GM12878 (cell line): Measurements from ENCODE around the gene NDUFA13. TPM values are rescaled to one million over a fixed set of nuclear protein-coding genes. Genes with fewer than 3 reads are reported as not detected.

Experiments used
- ATAC-seq: fragments of 200-7000 bp; cut with Tn5 transposase; 3 replicates; pipeline ENCODE4 v1.9.1; 2020; ENCODE audit warnings: mild to moderate bottlenecking, moderate library complexity
- BruUV-seq: library from RNA; stranded (reverse); fragments of 400-500 nt; replicated peaks from 2 replicates; lab custom pipeline; 2021; lab: Mats Ljungman, UMichigan
- CTCF ChIA-PET: fragments of 300-600 bp; sonication (Branson Sonifier 250); formaldehyde crosslinking; extraction: SDS; loops from one replicate; lab custom pipeline; 2021; ENCODE audit warnings: inconsistent platforms; lab: Yijun Ruan, JAX
- POLR2A ChIA-PET: fragments of 350-600 bp; formaldehyde crosslinking; extraction: SDS; loops from one replicate; lab custom pipeline; 2021; ENCODE audit warnings: inconsistent platforms; lab: Charles Lee
- RAD21 ChIA-PET: fragments of 300-600 bp; sonication (Branson Sonifier 250); formaldehyde crosslinking; loops from one replicate; lab custom pipeline; 2023; ENCODE audit warnings: antibody characterized with exemption; ENCODE audit not compliant: unreplicated experiment; lab: Charles Lee
- SMC1A ChIA-PET: fragments of 300-600 bp; sonication (Branson Sonifier 250); formaldehyde crosslinking; loops from one replicate; lab custom pipeline; 2023; ENCODE audit not compliant: unreplicated experiment, uncharacterized antibody; lab: Charles Lee
- DNase-seq: peaks from one replicate; pipeline ENCODE4 v3.0.0-alpha.2; 2011; ENCODE audit warnings: low read depth, low spot score
- FAIRE-seq: peaks from 3 replicates; lab custom pipeline; 2011; peaks lifted over from hg19 to GRCh38; lab: Jason Lieb, UNC
- H2AFZ ChIP-seq: 2 replicates; pipeline ENCODE4 v1.6.0; 2011; ENCODE audit warnings: low read depth, low read length, control low read depth; ENCODE audit not compliant: control insufficient read depth
- H3K27ac ChIP-seq: 2 replicates; pipeline ENCODE4 v1.5.1; 2011; ENCODE audit warnings: control low read depth; ENCODE audit not compliant: control insufficient read depth, insufficient read depth
- H3K27me3 ChIP-seq, 2 experiments: replicated peaks in 1 of 2; 2 replicates each; pipeline versions ENCODE4 v1.6.0 to v1.6.1; 2011; ENCODE audit warnings: low read length in 1 of 2; ENCODE audit not compliant: control insufficient read depth in 2 of 2, insufficient read depth in 2 of 2
- H3K36me3 ChIP-seq, 2 experiments: 2 replicates each; pipeline ENCODE4 v1.5.1; 2011; ENCODE audit warnings: low read length in 1 of 2; ENCODE audit not compliant: control insufficient read depth in 2 of 2, insufficient read depth in 2 of 2
- H3K4me1 ChIP-seq: 2 replicates; pipeline ENCODE4 v1.6.1; 2011; ENCODE audit warnings: mild to moderate bottlenecking, low read length, moderate library complexity, mixed read lengths; ENCODE audit not compliant: control insufficient read depth, insufficient read depth
- H3K4me2 ChIP-seq: 2 replicates; pipeline ENCODE4 v1.6.0; 2011; ENCODE audit warnings: control low read depth; ENCODE audit not compliant: control insufficient read depth, insufficient read depth
- H3K4me3 ChIP-seq: fragments of 200-600 bp; sonication (generic); 2 replicates; pipeline ENCODE4 v1.5.1; 2016
- H3K79me2 ChIP-seq: 2 replicates; pipeline ENCODE4 v1.6.0; 2011; ENCODE audit warnings: low read length; ENCODE audit not compliant: control insufficient read depth, insufficient read depth
- H3K9ac ChIP-seq: 2 replicates; pipeline ENCODE4 v1.8.0; 2011; ENCODE audit warnings: low read length, control low read depth, mixed read lengths; ENCODE audit not compliant: control insufficient read depth, insufficient read depth
- H3K9me3 ChIP-seq: replicated peaks from 3 replicates; pipeline ENCODE4 v1.5.1; 2011; ENCODE audit warnings: mild to moderate bottlenecking, low read length; ENCODE audit not compliant: control insufficient read depth, insufficient read depth
- H4K20me1 ChIP-seq: 2 replicates; pipeline ENCODE4 v1.6.0; 2011; ENCODE audit not compliant: control insufficient read depth, insufficient read depth
- ATF7 ChIP-seq: fragments of 450-650 bp; IDR thresholded peaks from 2 replicates; pipeline ENCODE4 v1.6.1; 2016; ENCODE audit warnings: low read depth, mild to moderate bottlenecking
- CEBPB ChIP-seq, 2 experiments: fragments of 150-350 bp in 1 of 2; IDR thresholded peaks; 2 replicates each; pipeline ENCODE4 v1.6.1; 2012 to 2014; ENCODE audit warnings: low read depth in 2 of 2, low read length in 2 of 2, borderline replicate concordance in 1 of 2, inconsistent platforms in 1 of 2
- CHD2 ChIP-seq: IDR thresholded peaks from 2 replicates; pipeline ENCODE4 v1.6.1; 2011; ENCODE audit warnings: low read depth, low read length, improper control_type of control experiment, borderline replicate concordance
- CREB1 ChIP-seq: IDR thresholded peaks from 2 replicates; pipeline ENCODE4 v1.6.1; 2012; ENCODE audit warnings: low read depth, mild to moderate bottlenecking, inconsistent platforms
- DPF2 ChIP-seq: fragments of 450-650 bp; IDR thresholded peaks from 2 replicates; pipeline ENCODE4 v1.6.1; 2017; ENCODE audit warnings: mild to moderate bottlenecking
- MEF2A ChIP-seq: IDR thresholded peaks from 2 replicates; pipeline ENCODE4 v1.6.1; 2011; ENCODE audit warnings: low read depth, mild to moderate bottlenecking, low read length, moderate library complexity; ENCODE audit not compliant: insufficient read depth
- MEF2B ChIP-seq: fragments of 450-650 bp; IDR thresholded peaks from 2 replicates; pipeline ENCODE4 v1.6.1; 2018; ENCODE audit warnings: mild to moderate bottlenecking, moderate library complexity; ENCODE audit not compliant: partially characterized antibody, poor library complexity, severe bottlenecking
- POLR2A ChIP-seq: IDR thresholded peaks from 2 replicates; pipeline ENCODE4 v1.6.1; 2011; ENCODE audit warnings: low read depth, mild to moderate bottlenecking, low read length
- RUNX3 ChIP-seq: IDR thresholded peaks from 2 replicates; pipeline ENCODE4 v1.6.1; 2012; ENCODE audit warnings: low read length, inconsistent platforms
- SIX5 ChIP-seq: IDR thresholded peaks from 2 replicates; pipeline ENCODE4 v1.6.1; 2011; ENCODE audit warnings: mild to moderate bottlenecking, low read depth, low read length, moderate library complexity; ENCODE audit not compliant: severe bottlenecking
- SPI1 ChIP-seq: IDR thresholded peaks from 2 replicates; pipeline ENCODE4 v1.6.1; 2011; ENCODE audit warnings: low read depth, mild to moderate bottlenecking, low read length, moderate library complexity, borderline replicate concordance; ENCODE audit not compliant: insufficient read depth
- YY1 ChIP-seq: IDR thresholded peaks from 2 replicates; pipeline ENCODE4 v1.6.1; 2011; ENCODE audit warnings: low read depth, mild to moderate bottlenecking, low read length
- ZBED1 ChIP-seq: IDR thresholded peaks from 2 replicates; pipeline ENCODE4 v1.6.1; 2016; ENCODE audit warnings: borderline replicate concordance
- WGBS: methylation state at CpG from one replicate; pipeline ENCODE4 v1.1.6; 2016; ENCODE audit warnings: low lambda C conversion rate; ENCODE audit not compliant: insufficient replicate concordance, insufficient coverage; ENCODE audit errors: missing lambda C conversion rate; 5-methylcytosine and 5-hydroxymethylcytosine counted together
- in situ Hi-C: fragments of 300-500 bp; cut with MboI; formaldehyde crosslinking; loops from 9 replicates; pipeline ENCODE4 v1.14.3; 2018; ENCODE audit warnings: mixed read lengths
- intact Hi-C: fragments of 100-400 bp; cut with micrococcal nuclease; formaldehyde crosslinking; loops from one replicate; pipeline ENCODE4 v1.14.2; 2022; ENCODE audit not compliant: unreplicated experiment
- polyA plus RNA-seq, 11 experiments: library from polyadenylated mRNA; depleted of rRNA in 4 of 11; unstranded in 6 of 11; stranded (reverse) in 5 of 11; fragments of >200 nt; fragmentation: Nextera tagmentation in 4 of 11; fragmentation: Illumina TruSeq in 1 of 11; extraction: Ambion mirVana in 4 of 11; extraction: Trizol in 1 of 11; gene quantifications; 1 replicate in 1 of 11; 2 replicates in 10 of 11; pipeline versions ENCODE4 v1.2.1 to v1.2.3, GENCODE V29; 2011 to 2016; ENCODE audit warnings: inconsistent platforms in 2 of 11, missing spikeins in 2 of 11, low read depth in 1 of 11
- total RNA-seq, 4 experiments: library from RNA; depleted of rRNA in 3 of 4; stranded (reverse); fragments of >200 nt in 3 of 4; fragmentation: Illumina TruSeq in 1 of 4; extraction: Trizol in 1 of 4; gene quantifications; 2 replicates each; pipeline versions ENCODE4 v1.2.1 to v1.2.3, GENCODE V29; 2013 to 2021

NDUFA13 gene
- total and polyA plus RNA-seq, 10 of the 15 experiments (the other 5 are each of a cell fraction or from before 2014, with no cell fraction given): 224 to 586 (median 456) TPM

GRCh38 chr19:19526581-19527370 is 10.8 kb downstream of the NDUFA13 start:
- FAIRE-seq (no peak), ATAC-seq (peak; percentile 13; the same call in 2 of the 3 replicates), DNase-seq (no peak)
- peak overlapping the region; percentile 57; the same call in 1 of the 2 replicates for H3K4me2 ChIP-seq
- H3K4me3 ChIP-seq: no peak overlapping the region
- ChIA-PET POLR2A (no interaction called here), RAD21 (no interaction called here), CTCF (no interaction called here), SMC1A (no interaction called here)
- no peaks in the 10 kb centered on the region for H4K20me1 ChIP-seq
- in situ Hi-C loops (loop anchor here (5.0 to 25.0 kb wide), 7 partner anchors 116 to 1511 kb away; partner anchors contain the start of genes GMIP, ZNF66 and ZNF737), intact Hi-C loops (no loop called here)
- peaks cover 34% of the 10 kb centered on the region for H3K4me1 ChIP-seq
- 49% methylated on average over 28 of the region's 28 CpGs for WGBS
- BruUV-seq: no TSS peak
- no peaks in the 10 kb centered on the region for H3K9me3 ChIP-seq
- no peaks in the 10 kb centered on the region for H3K27me3 ChIP-seq
- peaks cover 26% of the 10 kb centered on the region for H3K79me2 ChIP-seq
- peak; percentile 19; the same call in 1 of the 2 replicates for TF ChIP-seq CHD2
- TF ChIP-seq RUNX3: peak; percentile 49; the same call in 1 of the 2 replicates
- TF ChIP-seq SIX5: no peak
- peak; percentile 25 for TF ChIP-seq POLR2A
- TF ChIP-seq CREB1: peak; percentile 44; the same call in 1 of the 2 replicates
- TF ChIP-seq ATF7: peak; percentile 47; the same call in 1 of the 2 replicates
- TF ChIP-seq DPF2: no peak
- TF ChIP-seq YY1: no peak
- peak; percentile 47 for TF ChIP-seq MEF2B
- no peak for TF ChIP-seq SPI1
- peak; percentile 65 for TF ChIP-seq MEF2A
- TF ChIP-seq CEBPB (IDR thresholded peaks at IDR 0.05; ENCODE audit: borderline replicate concordance in 1 of 2, low read depth in 2 of 2, low read length in 2 of 2): no peak
- TF ChIP-seq ZBED1: peak; percentile 29; the same call in 1 of the 2 replicates
- H3K36me3 ChIP-seq: peaks cover 3 to 23% of the 10 kb centered on the region in 2 experiments; a peak in 3 of 4 replicates
- H3K27ac ChIP-seq: peak overlapping the region; percentile 20; the same call in 1 of the 2 replicates
- peak overlapping the region; percentile 8; the same call in 1 of the 2 replicates for H3K9ac ChIP-seq
- no peak overlapping the region for H2AFZ ChIP-seq
